TTC549 (cell line): Measurements from ENCODE around the gene TMEM245.
"Not testable (repeated sequence)": the region's sequence is repeated elsewhere in the genome, so short reads cannot be mapped to it uniquely, and the experiment has no call there.

Source experiments
- FAIRE-seq: peaks from 2 replicates; lab custom pipeline; 2012; peaks lifted over from hg19 to GRCh38; lab: Jason Lieb, UNC

Gene TMEM245

GRCh38 chr9:108991479-108991878 lies 128.3 kb downstream of the TMEM245 start:
- no peak for FAIRE-seq

GRCh38 chr9:108983885-108984284 lies 135.9 kb downstream of the TMEM245 start:
- FAIRE-seq = no peak

GRCh38 chr9:108980893-108981292 lies 138.9 kb downstream of the TMEM245 start:
- FAIRE-seq = no peak

- FAIRE-seq = no peak
Observed at GRCh38 chr9:108978205-108978604, 141.5 kb downstream of the TMEM245 start.

DNA sequence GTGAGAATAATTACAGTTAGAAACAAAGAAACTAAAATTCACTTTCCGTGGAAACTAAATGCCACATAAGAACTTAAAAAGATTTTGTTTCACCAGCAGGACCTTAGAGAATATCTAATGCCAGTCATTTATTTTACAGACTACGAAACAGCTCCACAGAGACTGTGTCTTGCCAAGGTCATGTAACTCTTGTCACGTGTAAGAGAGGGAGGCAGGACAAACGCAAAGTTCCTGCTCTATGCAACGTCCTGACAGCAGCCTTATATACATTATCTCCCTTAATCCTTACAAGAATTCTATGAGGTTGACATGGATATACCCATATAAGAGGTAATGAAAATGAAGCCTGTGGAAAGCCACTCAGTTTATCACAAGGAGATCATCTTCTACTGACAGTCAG lies 145.9 kb downstream of the TMEM245 start:
- no peak for FAIRE-seq

DNA sequence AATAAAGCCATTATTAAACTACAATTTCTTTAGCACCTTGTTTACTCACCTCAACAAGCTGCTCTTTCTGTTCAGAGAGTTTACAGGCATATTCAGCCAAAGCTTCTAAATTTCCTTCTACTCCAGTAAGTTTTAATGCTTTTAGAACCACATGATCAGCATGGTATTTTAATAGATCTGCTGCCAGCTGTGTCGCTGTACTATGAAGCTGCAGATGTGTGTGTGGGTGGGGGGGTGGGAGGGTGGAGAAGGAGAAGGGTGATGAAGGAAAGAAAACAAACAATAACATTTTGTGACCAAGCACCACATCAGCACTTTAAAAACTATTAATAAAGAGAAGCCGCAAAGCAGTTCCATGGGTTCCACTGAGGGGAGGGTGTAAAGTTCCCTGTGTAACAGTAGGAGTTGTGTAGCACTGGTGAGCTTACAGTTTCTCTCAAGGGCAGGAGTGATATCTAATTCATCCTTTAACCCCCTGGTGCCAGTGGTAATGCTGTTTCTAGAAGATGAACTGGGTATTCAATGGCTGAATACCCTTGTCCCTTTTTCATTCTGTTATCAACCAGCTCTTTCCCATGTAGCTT lies 147.0 kb downstream of the TMEM245 start:
- FAIRE-seq = no peak

GRCh38 chr9:108972186-108972585 lies 147.6 kb downstream of the TMEM245 start:
- FAIRE-seq = no peak

DNA sequence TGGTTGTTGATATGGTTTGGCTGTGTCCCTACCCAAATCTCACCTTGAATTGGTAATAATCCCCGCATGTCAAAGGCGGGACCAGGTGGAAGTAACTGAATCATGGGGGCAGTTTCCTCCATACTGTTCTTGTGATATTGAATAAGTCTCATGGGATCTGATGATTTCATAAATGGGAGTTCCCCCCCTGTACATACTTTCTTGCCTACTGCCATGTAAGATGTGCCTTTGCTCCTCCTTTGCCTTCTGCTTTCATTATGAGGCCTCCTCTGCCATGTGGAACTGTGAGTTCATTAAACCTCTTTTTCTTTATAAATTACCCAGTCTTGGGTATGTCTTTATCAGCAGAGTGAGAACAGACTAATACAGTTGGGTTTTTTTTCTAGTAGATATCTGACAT lies 148.4 kb downstream of the TMEM245 start:
- FAIRE-seq = not testable (repeated sequence)

DNA sequence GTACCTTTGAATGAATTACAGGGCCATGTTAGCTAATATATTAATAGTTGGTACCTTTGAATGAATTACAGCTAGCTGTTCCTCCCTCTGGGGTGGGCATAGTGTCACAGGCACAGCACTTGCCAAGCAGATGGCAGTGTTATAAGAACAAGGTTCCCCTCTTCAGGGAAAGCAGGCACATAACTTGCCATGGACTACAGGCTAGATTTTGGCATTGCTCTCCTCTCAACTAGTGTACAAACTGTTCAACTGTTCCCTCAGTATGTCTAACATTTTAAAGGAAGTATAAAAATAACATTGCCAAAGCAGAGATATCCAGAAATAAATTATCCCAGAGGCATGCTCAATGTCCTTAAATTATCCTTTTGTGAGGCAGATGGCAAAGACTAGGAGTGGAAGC lies 151.8 kb downstream of the TMEM245 start:
- FAIRE-seq = no peak
